SK-N-SH treated with all-trans-retinoic acid at 6 μM for 48 hours (cell line): ENCODE measurements around the gene ALG13.

Source experiments
- ATAC-seq: fragments of 200-7000 bp; cut with Tn5 transposase; 3 replicates; pipeline ENCODE4 v1.9.1; 2020; ENCODE audit warnings: mild to moderate bottlenecking, moderate library complexity
- ARNTL ChIP-seq: fragments of 450-650 bp; formaldehyde crosslinking; IDR thresholded peaks from 2 replicates; pipeline ENCODE4 v1.5.0; 2020; ENCODE audit warnings: low read depth, mild to moderate bottlenecking, moderate library complexity, borderline replicate concordance
- BACH2 ChIP-seq: fragments of 250-450 bp; sonication (Bioruptor Pico); IDR thresholded peaks from 2 replicates; pipeline ENCODE4 v1.9.0; 2021; ENCODE audit warnings: mild to moderate bottlenecking, borderline replicate concordance
- CREB5 ChIP-seq: fragments of 250-450 bp; sonication (Bioruptor Pico); IDR thresholded peaks from 2 replicates; pipeline ENCODE4 v1.5.1; 2020; ENCODE audit warnings: low read depth, mild to moderate bottlenecking, moderate library complexity
- CSDC2 ChIP-seq: fragments of 250-450 bp; sonication (Bioruptor Pico); IDR thresholded peaks from 2 replicates; pipeline ENCODE4 v1.5.0; 2020; ENCODE audit warnings: mild to moderate bottlenecking, moderate library complexity
- CSRNP3 ChIP-seq: fragments of 250-450 bp; sonication (Bioruptor Pico); IDR thresholded peaks from 2 replicates; pipeline ENCODE4 v1.5.1; 2021; ENCODE audit warnings: mild to moderate bottlenecking, moderate library complexity
- ESRRG ChIP-seq: fragments of 250-450 bp; sonication (Bioruptor Pico); IDR thresholded peaks from 2 replicates; pipeline ENCODE4 v1.6.1; 2021; ENCODE audit warnings: mild to moderate bottlenecking
- GLIS3 ChIP-seq: fragments of 250-450 bp; sonication (Bioruptor Pico); IDR thresholded peaks from 2 replicates; pipeline ENCODE4 v1.5.0; 2020; ENCODE audit warnings: mild to moderate bottlenecking, moderate library complexity
- ISL1 ChIP-seq: fragments of 250-450 bp; sonication (Bioruptor Pico); IDR thresholded peaks from 2 replicates; pipeline ENCODE4 v2.1.2; 2022; ENCODE audit warnings: mild to moderate bottlenecking, moderate library complexity
- PATZ1 ChIP-seq: fragments of 250-450 bp; sonication (Bioruptor Pico); IDR thresholded peaks from 2 replicates; pipeline ENCODE4 v1.8.0; 2020; ENCODE audit warnings: mild to moderate bottlenecking, moderate library complexity, borderline replicate concordance
- POU6F1 ChIP-seq: fragments of 250-450 bp; sonication (Bioruptor Pico); IDR thresholded peaks from 2 replicates; pipeline ENCODE4 v1.8.0; 2021; ENCODE audit warnings: low read depth, mild to moderate bottlenecking, moderate library complexity, borderline replicate concordance
- PPARA ChIP-seq: fragments of 250-450 bp; sonication (Bioruptor Pico); IDR thresholded peaks from 2 replicates; pipeline ENCODE4 v1.5.0; 2020; ENCODE audit warnings: mild to moderate bottlenecking, borderline replicate concordance
- RARB ChIP-seq: fragments of 250-450 bp; sonication (Bioruptor Pico); IDR thresholded peaks from 2 replicates; pipeline ENCODE4 v1.8.0; 2021; ENCODE audit warnings: mild to moderate bottlenecking, moderate library complexity
- SNAI2 ChIP-seq: fragments of 250-450 bp; sonication (Bioruptor Pico); IDR thresholded peaks from 2 replicates; pipeline ENCODE4 v1.5.0; 2020; ENCODE audit warnings: mild to moderate bottlenecking, moderate library complexity
- TCF4 ChIP-seq: fragments of 250-450 bp; sonication (Bioruptor Pico); IDR thresholded peaks from 2 replicates; pipeline ENCODE4 v1.8.0; 2021; ENCODE audit warnings: mild to moderate bottlenecking, moderate library complexity, borderline replicate concordance
- TOX ChIP-seq: fragments of 250-450 bp; sonication (Bioruptor Pico); IDR thresholded peaks from 2 replicates; pipeline ENCODE4 v1.8.0; 2021; ENCODE audit warnings: mild to moderate bottlenecking, moderate library complexity, borderline replicate concordance
- TSHZ2 ChIP-seq: fragments of 250-450 bp; sonication (Bioruptor Pico); IDR thresholded peaks from 2 replicates; pipeline ENCODE4 v1.5.0; 2020; ENCODE audit warnings: mild to moderate bottlenecking, moderate library complexity
- ZC3H10 ChIP-seq: fragments of 250-450 bp; sonication (Bioruptor Pico); IDR thresholded peaks from 2 replicates; pipeline ENCODE4 v1.5.1; 2021; ENCODE audit warnings: mild to moderate bottlenecking, moderate library complexity
- ZFP3 ChIP-seq: fragments of 250-450 bp; sonication (Bioruptor Pico); IDR thresholded peaks from 2 replicates; pipeline ENCODE4 v1.5.0; 2020; ENCODE audit warnings: mild to moderate bottlenecking, moderate library complexity
- ZFP30 ChIP-seq: fragments of 450-650 bp; formaldehyde crosslinking; IDR thresholded peaks from 2 replicates; pipeline ENCODE4 v1.5.0; 2022; ENCODE audit warnings: mild to moderate bottlenecking, moderate library complexity
- ZNF565 ChIP-seq: fragments of 450-650 bp; formaldehyde crosslinking; conservative IDR thresholded peaks from 2 replicates; pipeline ENCODE4 v1.5.0; 2020; ENCODE audit warnings: low read depth, mild to moderate bottlenecking, moderate library complexity
- ZNF70 ChIP-seq: fragments of 450-650 bp; formaldehyde crosslinking; IDR thresholded peaks from 2 replicates; pipeline ENCODE4 v1.5.0; 2020; ENCODE audit warnings: mild to moderate bottlenecking, moderate library complexity
- ZNF8 ChIP-seq: fragments of 450-650 bp; formaldehyde crosslinking; IDR thresholded peaks from 2 replicates; pipeline ENCODE4 v1.5.0; 2020; ENCODE audit warnings: mild to moderate bottlenecking, moderate library complexity

Gene ALG13

GRCh38 chrX:111719426-111720210 is 38.6 kb downstream of the ALG13 start:
- no peak for ATAC-seq

GRCh38 chrX:111728096-111728495 is 47.1 kb downstream of the ALG13 start:
- TF ChIP-seq SNAI2 (no peak), BACH2 (CRISPR knock-in tag) (no peak), CSRNP3 (CRISPR knock-in tag) (no peak), GLIS3 (CRISPR knock-in tag) (no peak), PPARA (CRISPR knock-in tag) (no peak), ESRRG (CRISPR knock-in tag) (no peak), TOX (CRISPR knock-in tag) (no peak), ZNF8 (CRISPR knock-in tag) (no peak)
- no peak for ATAC-seq

More at GRCh38 chrX:111719426-111720210, 38.6 kb downstream of the ALG13 start:
- no peak for TF ChIP-seq TCF4 (CRISPR knock-in tag)
- TF ChIP-seq GLIS3 (CRISPR knock-in tag): no peak
- TF ChIP-seq BACH2 (CRISPR knock-in tag): no peak
- no peak for TF ChIP-seq TSHZ2 (CRISPR knock-in tag)
- TF ChIP-seq CREB5 (CRISPR knock-in tag): no peak
- TF ChIP-seq ZNF565: no peak
- TF ChIP-seq ZNF8 (CRISPR knock-in tag): no peak
- no peak for TF ChIP-seq ESRRG (CRISPR knock-in tag)
- no peak for TF ChIP-seq SNAI2
- TF ChIP-seq CSRNP3 (CRISPR knock-in tag): no peak
- no peak for TF ChIP-seq ISL1 (CRISPR knock-in tag)
- no peak for TF ChIP-seq ZC3H10 (CRISPR knock-in tag)
- TF ChIP-seq ARNTL: no peak
- no peak for TF ChIP-seq PPARA (CRISPR knock-in tag)
- TF ChIP-seq ZFP3 (CRISPR knock-in tag): no peak
- TF ChIP-seq PATZ1 (CRISPR knock-in tag): no peak
- TF ChIP-seq TOX (CRISPR knock-in tag): no peak
- TF ChIP-seq RARB (CRISPR knock-in tag): no peak
- TF ChIP-seq CSDC2 (CRISPR knock-in tag): no peak
- no peak for TF ChIP-seq ZFP30 (CRISPR knock-in tag)

GRCh38 chrX:111731351-111731750 is 50.4 kb downstream of the ALG13 start:
- no peak for ATAC-seq
- TF ChIP-seq PATZ1 (CRISPR knock-in tag) (no peak), ZNF565 (no peak), PPARA (CRISPR knock-in tag) (no peak), POU6F1 (CRISPR knock-in tag) (no peak), ZNF70 (CRISPR knock-in tag) (no peak), ZFP3 (CRISPR knock-in tag) (no peak), CSRNP3 (CRISPR knock-in tag) (no peak), TOX (CRISPR knock-in tag) (no peak), RARB (CRISPR knock-in tag) (no peak), BACH2 (CRISPR knock-in tag) (no peak), ISL1 (CRISPR knock-in tag) (no peak)
